ENCODE results near the gene EYS. TPM values are rescaled to one million over a fixed set of nuclear protein-coding genes. Genes with fewer than 3 reads are reported as not detected.
"Not testable (repeated sequence)": the region's sequence is repeated elsewhere in the genome, so short reads cannot be mapped to it uniquely, and the experiment has no call there.

The EYS gene
- total RNA-seq, 1 experiment from 2014 or later = not detected

- no peak for DNase-seq (ENCODE audit: extremely low read depth, low read depth)
Observed at GRCh38 chr6:63888416-63888815, 1818.6 kb downstream of the EYS start.

DNA sequence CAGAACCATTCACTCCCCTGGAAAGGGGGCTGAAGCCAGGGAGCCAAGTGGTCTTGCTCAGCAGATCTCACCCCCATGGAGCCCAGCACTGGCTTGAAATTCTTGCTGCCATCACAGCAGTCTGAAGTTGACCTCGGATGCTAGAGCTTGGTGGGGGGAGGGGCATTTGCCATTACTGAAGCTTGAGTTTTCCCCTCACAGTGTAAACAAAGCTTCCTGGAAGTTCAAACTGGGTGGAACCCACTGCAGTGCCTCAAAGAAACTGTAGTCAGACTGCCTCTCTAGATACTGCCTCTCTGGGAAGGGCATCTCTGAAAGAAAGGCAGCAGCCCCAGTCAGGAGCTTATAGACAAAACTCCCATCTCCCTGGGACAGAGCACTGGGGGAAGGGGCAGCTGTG is 1819.2 kb downstream of the EYS start:
- not testable (repeated sequence) for DNase-seq (ENCODE audit: extremely low read depth, low read depth)

DNA sequence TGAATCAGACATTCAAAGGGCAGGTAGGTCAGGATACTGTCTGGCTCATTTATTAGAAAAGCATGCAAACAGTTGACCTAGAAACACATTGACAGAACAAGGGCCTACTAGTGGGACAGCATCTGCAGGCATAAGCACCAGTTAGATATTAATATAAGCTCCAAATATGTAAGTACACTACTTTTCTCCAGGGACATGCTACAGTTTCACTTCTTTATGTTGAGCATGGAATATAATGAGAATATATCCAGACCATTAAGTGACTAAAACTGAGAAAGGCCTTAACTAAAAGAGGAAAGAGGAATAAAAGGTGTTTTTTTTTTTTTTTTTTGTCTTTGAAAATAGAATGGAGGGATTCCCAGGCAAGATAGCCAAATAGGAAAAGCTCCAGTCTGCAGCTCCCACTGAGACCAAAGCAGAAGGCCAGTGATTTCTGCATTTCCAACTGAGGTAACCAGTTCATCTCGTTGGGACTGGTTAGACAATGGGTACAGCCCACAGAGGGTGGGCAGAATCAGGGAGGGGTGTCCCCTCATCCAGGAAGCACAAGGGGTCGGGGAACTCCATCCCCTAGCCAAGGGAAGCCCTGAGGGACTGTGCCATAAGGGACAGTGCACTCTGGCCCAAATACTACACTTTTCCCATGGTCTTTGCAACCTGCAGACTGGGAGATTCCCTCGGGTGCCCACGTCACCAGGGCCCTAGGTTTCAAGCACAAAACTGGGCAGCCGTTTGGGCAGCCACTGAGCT is 1819.8 kb downstream of the EYS start:
- DNase-seq (ENCODE audit: extremely low read depth, low read depth) = no peak

DNA sequence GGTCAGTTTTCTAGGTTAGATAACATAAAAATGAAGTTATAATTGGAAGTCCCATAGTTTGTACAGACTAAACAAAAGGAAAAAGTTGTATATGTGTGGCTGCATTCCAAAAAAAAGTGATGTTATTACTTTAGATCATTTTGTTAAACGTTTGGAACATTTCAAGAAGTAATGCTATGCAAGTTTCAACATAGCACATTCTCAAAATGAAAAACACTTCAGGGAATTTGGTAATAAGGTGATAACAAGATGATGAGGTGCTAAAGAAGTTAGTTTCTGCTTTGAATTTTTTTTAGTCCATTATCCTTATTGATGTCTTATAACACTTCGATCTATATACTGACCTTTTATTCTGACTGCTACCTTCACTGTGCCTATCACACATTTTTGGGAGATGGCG is 1820.7 kb downstream of the EYS start:
- no peak for DNase-seq (ENCODE audit: extremely low read depth, low read depth)

DNA sequence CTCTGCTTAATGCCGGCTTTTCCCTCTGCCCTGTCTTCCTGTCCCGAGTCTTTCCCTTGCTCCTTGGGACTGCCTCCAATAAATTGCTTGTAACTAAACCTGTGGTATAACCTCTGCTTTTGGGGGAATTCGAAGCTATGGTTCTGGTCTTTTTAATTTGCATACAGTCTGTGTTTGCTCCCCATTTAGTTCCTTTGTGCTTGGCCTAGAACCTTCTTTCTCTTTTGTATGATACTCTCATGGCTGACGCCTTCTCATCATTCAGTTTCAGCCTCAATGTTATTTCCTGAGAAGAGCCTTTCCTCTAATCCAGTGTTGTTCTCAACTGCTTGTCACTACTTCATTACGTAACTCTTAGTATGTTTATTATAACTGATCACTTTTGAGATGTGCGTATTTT is 1823.4 kb downstream of the EYS start:
- no peak for DNase-seq (ENCODE audit: extremely low read depth, low read depth)

- no peak for DNase-seq (ENCODE audit: extremely low read depth, low read depth)
Observed at GRCh38 chr6:63882208-63882607, 1824.8 kb downstream of the EYS start.

GRCh38 chr6:63881791-63882190 is 1825.2 kb downstream of the EYS start:
- no peak for DNase-seq (ENCODE audit: extremely low read depth, low read depth)

DNA sequence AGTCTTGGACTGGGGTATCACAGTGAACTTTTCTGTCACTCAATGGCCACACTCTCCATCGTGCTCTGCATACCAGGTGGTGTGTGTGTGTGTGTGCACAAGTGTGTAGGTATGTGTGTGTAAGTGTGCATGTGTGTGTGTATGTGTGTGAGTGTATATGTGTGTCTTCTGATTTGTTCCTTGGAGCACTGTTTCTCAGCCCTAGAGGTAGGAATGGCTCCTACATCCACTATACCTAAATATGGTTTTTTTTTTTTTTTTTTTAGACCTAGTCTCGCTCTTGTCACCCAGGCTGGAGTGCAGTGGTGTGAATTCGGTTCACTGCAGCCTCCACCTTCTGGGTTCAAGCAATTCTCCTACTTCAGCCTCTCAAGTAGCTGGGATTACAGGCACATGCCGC is 1834.8 kb downstream of the EYS start:
- no peak for DNase-seq (ENCODE audit: extremely low read depth, low read depth)

DNA sequence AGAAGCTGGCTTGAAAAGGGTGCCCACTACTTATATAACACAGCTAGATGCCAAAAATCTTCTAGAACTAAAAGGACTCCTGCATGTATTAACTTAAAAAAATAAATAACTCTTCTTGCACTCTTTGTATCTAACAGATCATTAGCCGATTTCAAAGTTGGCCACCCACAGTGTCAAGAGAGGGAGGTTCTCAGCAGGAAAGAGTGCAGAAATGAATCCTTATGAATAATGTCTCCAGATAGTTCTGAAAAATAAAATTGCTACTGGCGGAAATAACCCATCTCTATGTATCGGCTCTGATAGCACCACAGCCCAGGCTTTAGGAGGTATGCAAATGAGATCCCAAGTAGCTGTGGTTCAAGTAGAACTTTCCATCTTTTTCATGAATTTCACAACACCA is 1838.7 kb downstream of the EYS start:
- no peak for DNase-seq (ENCODE audit: extremely low read depth, low read depth)

DNA sequence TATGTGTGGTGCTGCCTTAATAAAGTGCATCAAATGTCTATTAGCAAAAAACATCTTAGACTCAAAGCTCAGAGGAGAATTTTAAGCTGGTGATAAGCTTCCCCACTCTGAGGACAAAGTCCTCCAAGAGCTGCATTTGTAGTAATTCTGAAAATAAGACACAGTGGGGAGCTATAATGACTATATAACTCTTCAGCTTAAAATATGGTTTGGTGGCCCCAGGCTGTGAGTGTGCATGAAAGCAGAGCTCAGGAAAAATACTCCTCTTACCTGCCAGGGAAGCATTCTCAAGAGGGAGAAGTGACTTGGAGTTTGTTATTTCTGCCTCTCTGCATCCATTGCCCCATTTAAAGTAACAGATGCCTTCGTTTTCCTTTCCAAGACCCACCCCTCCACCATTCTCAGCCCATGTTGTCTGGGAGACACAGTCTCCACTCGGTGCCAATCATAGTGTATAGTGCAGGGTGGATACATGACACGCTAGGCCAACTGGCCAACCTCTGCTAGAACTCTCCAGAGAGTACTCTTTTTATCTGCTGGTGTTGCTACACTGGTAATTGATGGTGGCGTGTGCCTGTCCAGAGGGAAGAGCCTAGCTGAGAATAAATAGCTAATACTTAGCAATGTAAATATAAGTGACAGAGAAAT is 1842.2 kb downstream of the EYS start:
- no peak for DNase-seq (ENCODE audit: extremely low read depth, low read depth)

- no peak for DNase-seq (ENCODE audit: extremely low read depth, low read depth)
Observed at GRCh38 chr6:63864061-63864460, 1843.0 kb downstream of the EYS start.

DNA sequence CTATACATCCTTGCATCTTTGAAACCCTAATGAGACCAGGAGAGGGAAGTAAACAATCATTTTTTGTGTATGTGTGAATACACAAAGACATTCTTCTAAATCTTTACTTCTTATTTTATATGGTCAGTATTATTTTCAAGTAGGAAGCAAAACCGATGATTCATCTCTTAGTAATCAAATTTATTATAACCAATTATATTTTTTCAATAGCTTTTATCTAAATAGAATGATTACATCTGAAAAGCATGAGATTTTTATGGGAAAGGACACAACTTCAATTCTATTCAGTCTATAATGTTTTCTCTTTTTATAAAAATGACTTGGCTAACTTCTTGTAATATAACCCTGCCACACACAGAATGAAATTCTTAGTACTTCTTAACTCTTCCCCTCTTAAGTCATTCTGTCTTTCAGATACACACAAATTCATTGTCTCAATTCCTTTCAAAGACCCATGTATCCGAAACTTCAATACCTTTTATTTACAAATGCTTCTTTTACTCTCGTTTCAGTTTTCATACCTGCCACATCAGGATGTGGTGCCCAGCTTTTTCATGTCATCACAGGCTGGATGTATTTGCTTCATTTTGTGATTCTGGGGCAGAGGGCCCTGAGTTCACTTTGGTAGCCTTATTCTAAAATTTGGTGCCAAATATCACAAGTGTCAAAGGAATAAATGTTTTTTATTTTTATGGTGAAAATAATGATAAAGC is 1844.4 kb downstream of the EYS start:
- no peak for DNase-seq (ENCODE audit: extremely low read depth, low read depth)

GRCh38 chr6:63859528-63859927 is 1847.5 kb downstream of the EYS start:
- DNase-seq (ENCODE audit: extremely low read depth, low read depth) = no peak

DNA sequence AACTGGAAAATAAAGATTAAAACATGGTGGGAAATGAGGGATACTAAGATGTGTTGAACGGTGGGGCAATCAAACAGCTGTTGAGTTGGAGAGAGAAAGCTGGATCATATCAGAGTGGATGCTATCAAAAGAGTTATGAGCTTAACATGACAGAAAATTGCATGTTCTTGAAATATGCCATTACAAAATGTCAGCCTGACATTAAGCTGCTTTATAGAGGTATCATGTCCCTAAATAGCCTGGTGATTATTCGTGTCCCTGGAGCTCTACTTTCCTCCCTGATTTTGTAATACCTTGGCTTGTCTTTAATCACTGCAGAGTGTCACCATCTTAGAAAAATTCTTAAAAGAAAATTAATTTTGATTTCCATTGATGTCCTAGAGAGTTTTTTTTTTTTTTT is 1848.3 kb downstream of the EYS start:
- DNase-seq (ENCODE audit: extremely low read depth, low read depth) = no peak

DNA sequence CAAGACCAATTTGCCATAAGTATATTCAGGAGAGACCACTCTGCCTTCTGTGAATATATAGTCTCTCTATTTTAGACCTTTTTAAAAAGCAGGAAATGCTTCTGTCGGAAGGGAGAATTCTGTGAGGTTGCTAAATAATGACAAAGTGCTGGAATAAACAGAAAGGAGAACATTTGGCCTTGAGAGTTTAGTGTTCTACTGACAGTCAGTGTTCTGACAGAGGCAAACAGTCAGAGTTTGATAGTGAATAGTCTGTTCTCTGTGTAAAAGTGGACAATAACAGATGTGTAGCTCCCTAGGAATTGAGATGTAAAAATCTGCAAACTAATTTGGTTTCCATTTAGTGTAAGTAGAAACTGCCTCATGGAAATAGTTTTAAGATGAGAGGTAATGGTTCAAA is 1850.8 kb downstream of the EYS start:
- no peak for DNase-seq (ENCODE audit: extremely low read depth, low read depth)

DNA sequence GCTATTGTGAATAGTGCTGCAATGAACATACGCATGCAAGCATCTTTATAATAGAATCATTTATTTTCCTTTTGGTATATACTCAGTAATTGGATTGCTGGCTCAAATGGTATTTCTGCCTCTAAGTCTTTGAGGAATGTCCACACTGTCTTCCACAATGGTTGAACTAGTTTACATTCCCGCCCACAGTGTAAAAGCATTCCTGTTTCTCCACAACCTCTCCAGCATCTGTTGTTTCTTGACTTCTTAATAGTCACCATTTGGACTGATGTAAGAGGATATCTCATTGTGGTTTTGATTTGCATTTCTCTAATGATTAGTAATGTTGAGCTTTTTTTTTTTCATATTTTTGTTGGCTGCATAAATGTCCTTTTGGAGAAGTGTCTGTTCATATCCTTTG is 1862.7 kb downstream of the EYS start:
- no peak for DNase-seq (ENCODE audit: extremely low read depth, low read depth)

DNA sequence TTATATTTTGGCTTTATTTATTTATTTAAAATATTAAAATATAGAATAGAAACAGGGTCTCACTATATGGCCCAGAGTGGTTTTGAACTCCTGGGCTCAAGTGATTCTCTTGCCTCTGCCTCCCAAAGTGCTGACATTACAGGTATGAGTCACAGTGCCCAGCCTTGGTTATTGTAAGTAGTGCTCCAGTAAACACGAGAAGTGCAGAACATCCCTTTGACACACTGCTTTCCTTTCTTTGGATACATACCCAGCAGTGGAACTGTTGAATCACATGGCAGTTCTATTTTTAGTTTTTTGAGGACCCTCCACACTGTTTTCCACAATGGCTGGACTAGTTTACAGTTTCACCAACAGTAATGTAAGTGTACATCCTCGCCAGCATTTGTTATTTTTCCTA is 1867.5 kb downstream of the EYS start:
- no peak for DNase-seq (ENCODE audit: extremely low read depth, low read depth)

GRCh38 chr6:63828678-63829077 is 1878.3 kb downstream of the EYS start:
- not testable (repeated sequence) for DNase-seq (ENCODE audit: extremely low read depth, low read depth)

DNA sequence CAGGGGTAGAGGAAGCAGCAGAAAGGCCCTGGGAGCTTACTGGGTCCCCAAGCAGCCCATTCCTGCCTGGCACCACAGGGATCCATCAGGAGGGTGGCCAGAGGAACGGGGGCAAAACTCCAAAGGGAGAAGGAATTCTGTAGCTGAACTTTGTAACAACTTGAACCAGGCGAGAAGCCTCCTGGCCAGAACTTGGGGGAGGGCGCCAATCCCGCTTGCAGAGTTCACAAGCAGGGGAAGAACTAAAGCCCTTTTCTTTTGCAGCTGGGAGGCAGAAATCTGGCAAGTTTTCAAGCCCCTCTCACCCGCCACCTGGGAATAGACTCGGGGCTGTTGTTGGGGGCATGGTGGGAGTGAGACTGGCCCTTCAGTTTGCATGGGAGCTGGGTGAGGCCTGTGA is 1882.3 kb downstream of the EYS start:
- DNase-seq (ENCODE audit: extremely low read depth, low read depth) = no peak

GRCh38 chr6:63821442-63821841 is 1885.6 kb downstream of the EYS start:
- DNase-seq (ENCODE audit: extremely low read depth, low read depth) = no peak

GRCh38 chr6:63819831-63820230 is 1887.2 kb downstream of the EYS start:
- DNase-seq (ENCODE audit: extremely low read depth, low read depth) = no peak

- no peak for DNase-seq (ENCODE audit: extremely low read depth, low read depth)
Observed at GRCh38 chr6:63817492-63818050, 1889.5 kb downstream of the EYS start.
